ENCODE measurements around the gene SLC35F3. TPM values are rescaled to one million over a fixed set of nuclear protein-coding genes. Genes with fewer than 3 reads are reported as not detected.
A peak's percentile ranks its signal among the peaks of the same experiment; 100 is the strongest.

The SLC35F3 gene
- total RNA-seq, 1 donor from 2014 or later = 0.57 TPM

GRCh38 chr1:234154320-234155251, 250.1 kb downstream of the SLC35F3 start:
- FAIRE-seq (no peak), DNase-seq (ENCODE audit: low read depth) (peak; percentile 64)
- peaks cover 3% of the 10 kb centered on the region for H3K4me1 ChIP-seq (ENCODE audit: insufficient read depth, low read length)
- no peak overlapping the region for H3K4me2 ChIP-seq (ENCODE audit: low read length)
- no peaks in the 10 kb centered on the region for H3K27me3 Mint-ChIP-seq (ENCODE audit: low read depth, unreplicated experiment)
- H3K79me2 ChIP-seq (ENCODE audit: insufficient read depth, low read length) = no peaks in the 10 kb centered on the region
- H4K20me1 ChIP-seq (ENCODE audit: insufficient read depth, low read length) = no peaks in the 10 kb centered on the region
- no peak overlapping the region for H3K4me3 Mint-ChIP-seq (ENCODE audit: unreplicated experiment)
- H2AFZ ChIP-seq (ENCODE audit: low read depth, low read length) = no peak overlapping the region
- H3K9ac ChIP-seq (ENCODE audit: low read length) = no peak overlapping the region
- no peaks in the 10 kb centered on the region for H3K4me1 Mint-ChIP-seq (ENCODE audit: low read depth, unreplicated experiment)
- H3K27ac Mint-ChIP-seq (ENCODE audit: unreplicated experiment) = no peak overlapping the region
- no peaks in the 10 kb centered on the region for H3K9me3 ChIP-seq (ENCODE audit: insufficient read depth, low read depth, low read length)
- peaks cover 2% of the 10 kb centered on the region for H3K9me3 Mint-ChIP-seq (ENCODE audit: unreplicated experiment)
- TF ChIP-seq, protein P1, sequence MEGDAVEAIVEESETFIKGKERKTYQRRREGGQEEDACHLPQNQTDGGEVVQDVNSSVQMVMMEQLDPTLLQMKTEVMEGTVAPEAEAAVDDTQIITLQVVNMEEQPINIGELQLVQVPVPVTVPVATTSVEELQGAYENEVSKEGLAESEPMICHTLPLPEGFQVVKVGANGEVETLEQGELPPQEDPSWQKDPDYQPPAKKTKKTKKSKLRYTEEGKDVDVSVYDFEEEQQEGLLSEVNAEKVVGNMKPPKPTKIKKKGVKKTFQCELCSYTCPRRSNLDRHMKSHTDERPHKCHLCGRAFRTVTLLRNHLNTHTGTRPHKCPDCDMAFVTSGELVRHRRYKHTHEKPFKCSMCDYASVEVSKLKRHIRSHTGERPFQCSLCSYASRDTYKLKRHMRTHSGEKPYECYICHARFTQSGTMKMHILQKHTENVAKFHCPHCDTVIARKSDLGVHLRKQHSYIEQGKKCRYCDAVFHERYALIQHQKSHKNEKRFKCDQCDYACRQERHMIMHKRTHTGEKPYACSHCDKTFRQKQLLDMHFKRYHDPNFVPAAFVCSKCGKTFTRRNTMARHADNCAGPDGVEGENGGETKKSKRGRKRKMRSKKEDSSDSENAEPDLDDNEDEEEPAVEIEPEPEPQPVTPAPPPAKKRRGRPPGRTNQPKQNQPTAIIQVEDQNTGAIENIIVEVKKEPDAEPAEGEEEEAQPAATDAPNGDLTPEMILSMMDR (IDR thresholded peaks at IDR 0.05; ENCODE audit: insufficient read depth, low read depth, low read length) = peak; percentile 90
- no peak for TF ChIP-seq EZH2 (IDR thresholded peaks at IDR 0.05; ENCODE audit: insufficient read depth, low read length)
- no peaks in the 10 kb centered on the region for H3K36me3 Mint-ChIP-seq (ENCODE audit: low read depth, unreplicated experiment)
- no peak overlapping the region for H3K27ac ChIP-seq (ENCODE audit: low read depth, low read length)
- H3K4me3 ChIP-seq (ENCODE audit: insufficient read depth, low read depth, low read length) = no peak overlapping the region
- no peaks in the 10 kb centered on the region for H3K27me3 ChIP-seq (ENCODE audit: insufficient read depth, low read length)
- H3K36me3 ChIP-seq (ENCODE audit: insufficient read depth, low read length) = no peaks in the 10 kb centered on the region

- H3K9me3 ChIP-seq (ENCODE audit: insufficient read depth, low read depth, low read length) = no peaks in the 10 kb centered on the region
- H4K20me1 ChIP-seq (ENCODE audit: insufficient read depth, low read length) = no peaks in the 10 kb centered on the region
- Mint-ChIP-seq H3K4me3 (ENCODE audit: unreplicated experiment) (no peak overlapping the region), H3K4me1 (ENCODE audit: low read depth, unreplicated experiment) (no peaks in the 10 kb centered on the region), H3K36me3 (ENCODE audit: low read depth, unreplicated experiment) (no peaks in the 10 kb centered on the region), H3K27me3 (ENCODE audit: low read depth, unreplicated experiment) (peaks cover 15% of the 10 kb centered on the region), H3K9me3 (ENCODE audit: unreplicated experiment) (no peaks in the 10 kb centered on the region), H3K27ac (ENCODE audit: unreplicated experiment) (no peak overlapping the region)
- H3K4me1 ChIP-seq (ENCODE audit: insufficient read depth, low read length) = no peaks in the 10 kb centered on the region
- no peak overlapping the region for H3K4me3 ChIP-seq (ENCODE audit: insufficient read depth, low read depth, low read length)
- no peaks in the 10 kb centered on the region for H3K27me3 ChIP-seq (ENCODE audit: insufficient read depth, low read length)
- TF ChIP-seq EZH2 (IDR thresholded peaks at IDR 0.05; ENCODE audit: insufficient read depth, low read length) = no peak
- no peaks in the 10 kb centered on the region for H3K36me3 ChIP-seq (ENCODE audit: insufficient read depth, low read length)
- no peaks in the 10 kb centered on the region for H3K79me2 ChIP-seq (ENCODE audit: insufficient read depth, low read length)
- no peak overlapping the region for H3K4me2 ChIP-seq (ENCODE audit: low read length)
- H3K9ac ChIP-seq (ENCODE audit: low read length) = no peak overlapping the region
- no peak overlapping the region for H3K27ac ChIP-seq (ENCODE audit: low read depth, low read length)
- no peak overlapping the region for H2AFZ ChIP-seq (ENCODE audit: low read depth, low read length)
- FAIRE-seq = no peak
- DNase-seq (ENCODE audit: low read depth) = no peak
Measured at GRCh38 chr1:234162661-234163060, 258.2 kb downstream of the SLC35F3 start.

GRCh38 chr1:234163267-234163919, 258.9 kb downstream of the SLC35F3 start:
- H3K9ac ChIP-seq (ENCODE audit: low read length) = no peak overlapping the region
- H3K9me3 Mint-ChIP-seq (ENCODE audit: unreplicated experiment) = no peaks in the 10 kb centered on the region
- H3K4me2 ChIP-seq (ENCODE audit: low read length) = no peak overlapping the region
- H3K36me3 Mint-ChIP-seq (ENCODE audit: low read depth, unreplicated experiment) = no peaks in the 10 kb centered on the region
- H3K4me3 ChIP-seq (ENCODE audit: insufficient read depth, low read depth, low read length) = no peak overlapping the region
- TF ChIP-seq, protein P1 (IDR thresholded peaks at IDR 0.05; ENCODE audit: insufficient read depth, low read depth, low read length) = no peak
- no peak for TF ChIP-seq EZH2 (IDR thresholded peaks at IDR 0.05; ENCODE audit: insufficient read depth, low read length)
- FAIRE-seq (no peak), DNase-seq (ENCODE audit: low read depth) (no peak)
- H3K79me2 ChIP-seq (ENCODE audit: insufficient read depth, low read length) = no peaks in the 10 kb centered on the region
- H3K27ac Mint-ChIP-seq (ENCODE audit: unreplicated experiment) = no peak overlapping the region
- H3K27me3 Mint-ChIP-seq (ENCODE audit: low read depth, unreplicated experiment) = peaks cover 15% of the 10 kb centered on the region
- H3K27me3 ChIP-seq (ENCODE audit: insufficient read depth, low read length) = no peaks in the 10 kb centered on the region
- no peak overlapping the region for H3K4me3 Mint-ChIP-seq (ENCODE audit: unreplicated experiment)
- no peak overlapping the region for H2AFZ ChIP-seq (ENCODE audit: low read depth, low read length)
- no peaks in the 10 kb centered on the region for H4K20me1 ChIP-seq (ENCODE audit: insufficient read depth, low read length)
- H3K4me1 Mint-ChIP-seq (ENCODE audit: low read depth, unreplicated experiment) = no peaks in the 10 kb centered on the region
- no peaks in the 10 kb centered on the region for H3K9me3 ChIP-seq (ENCODE audit: insufficient read depth, low read depth, low read length)
- H3K4me1 ChIP-seq (ENCODE audit: insufficient read depth, low read length) = no peaks in the 10 kb centered on the region
- H3K36me3 ChIP-seq (ENCODE audit: insufficient read depth, low read length) = no peaks in the 10 kb centered on the region
- H3K27ac ChIP-seq (ENCODE audit: low read depth, low read length) = no peak overlapping the region

All from astrocyte (in vitro differentiated cells and primary cell).